Upper lobe of right lung (tissue), 1 donor: ENCODE measurements around the gene ATPAF2. TPM values are rescaled to one million over a fixed set of nuclear protein-coding genes. Genes with fewer than 3 reads are reported as not detected.

Source experiments
- ATAC-seq: fragments of 200-7000 bp; cut with Tn5 transposase; one replicate; pipeline ENCODE4 v1.9.1; 2020; ENCODE audit warnings: mild to moderate bottlenecking, moderate library complexity
- DNase-seq: peaks from one replicate; pipeline ENCODE4 v3.0.0-alpha.2; 2020
- H3K27ac ChIP-seq: fragments of 200-600 bp; one replicate; pipeline ENCODE4 v1.8.0; 2022
- H3K27me3 ChIP-seq: fragments of 200-600 bp; one replicate; pipeline ENCODE4 v1.8.0; 2022; ENCODE audit warnings: mild to moderate bottlenecking
- H3K36me3 ChIP-seq: fragments of 200-600 bp; one replicate; pipeline ENCODE4 v1.8.0; 2022
- H3K4me1 ChIP-seq: fragments of 200-600 bp; one replicate; pipeline ENCODE4 v1.8.0; 2022
- H3K4me3 ChIP-seq: fragments of 200-600 bp; one replicate; pipeline ENCODE4 v1.8.0; 2022; ENCODE audit warnings: mild to moderate bottlenecking
- H3K9me3 ChIP-seq: fragments of 200-600 bp; one replicate; pipeline ENCODE4 v1.8.0; 2022
- CTCF ChIP-seq: fragments of 200-600 bp; IDR thresholded peaks from one replicate; pipeline ENCODE4 v1.8.0; 2022; ENCODE audit warnings: antibody characterized with exemption
- intact Hi-C: fragments of 100-400 bp; cut with DNase I; formaldehyde crosslinking; loops from one replicate; pipeline ENCODE4 v1.11.0; 2022
- total RNA-seq: library from RNA; stranded (reverse); fragmentation: NEBNext Ultra II Directional; extraction: Animal tissue kit (Norgen Biotek cat#: 25700); gene quantifications from one replicate; pipeline ENCODE4 v1.2.1, GENCODE V29; 2021
- donor health status: DM: no; HTN: yes; CAD: no; lungs with severe emphysema.

ATPAF2 gene
- total RNA-seq, 1 donor from 2014 or later, result 26.3 TPM

- Histone ChIP-seq H3K27me3 (peaks cover 6% of the 10 kb centered on the region), H3K9me3 (no peaks in the 10 kb centered on the region), H3K36me3 (no peaks in the 10 kb centered on the region), H3K27ac (no peak overlapping the region), H3K4me3 (no peak overlapping the region), H3K4me1 (no peaks in the 10 kb centered on the region)
- TF ChIP-seq CTCF, result no peak
- intact Hi-C loops, result no loop called here
- DNase-seq (no peak), ATAC-seq (no peak)
Observed at GRCh38 chr17:18074566-18075272, 35.8 kb upstream of the ATPAF2 start.

- no peaks in the 10 kb centered on the region for H3K9me3 ChIP-seq
- H3K36me3 ChIP-seq, result no peaks in the 10 kb centered on the region
- no peak overlapping the region for H3K27ac ChIP-seq
- H3K4me1 ChIP-seq, result no peaks in the 10 kb centered on the region
- no peak for TF ChIP-seq CTCF
- DNase-seq (no peak), ATAC-seq (no peak)
- peaks cover 6% of the 10 kb centered on the region for H3K27me3 ChIP-seq
- no peak overlapping the region for H3K4me3 ChIP-seq
- intact Hi-C loops, result no loop called here
Observed at GRCh38 chr17:18071751-18072150, 32.8 kb upstream of the ATPAF2 start.

GRCh38 chr17:18070861-18071340, 31.9 kb upstream of the ATPAF2 start:
- no peak for TF ChIP-seq CTCF
- peaks cover 3% of the 10 kb centered on the region for H3K36me3 ChIP-seq
- DNase-seq (no peak), ATAC-seq (no peak)
- no peaks in the 10 kb centered on the region for H3K9me3 ChIP-seq
- intact Hi-C loops, result no loop called here
- peaks cover 1% of the 10 kb centered on the region for H3K27me3 ChIP-seq
- no peak overlapping the region for H3K4me3 ChIP-seq
- H3K27ac ChIP-seq, result no peak overlapping the region
- no peaks in the 10 kb centered on the region for H3K4me1 ChIP-seq

- no peak for DNase-seq
- TF ChIP-seq CTCF, result no peak
- no peak for ATAC-seq
- Histone ChIP-seq H3K27me3 (no peaks in the 10 kb centered on the region), H3K36me3 (peaks cover 19% of the 10 kb centered on the region), H3K4me3 (no peak overlapping the region), H3K4me1 (no peaks in the 10 kb centered on the region), H3K27ac (no peak overlapping the region), H3K9me3 (no peaks in the 10 kb centered on the region)
- intact Hi-C loops, result no loop called here
Observed at GRCh38 chr17:18069101-18069500, 30.1 kb upstream of the ATPAF2 start.

- intact Hi-C loops, result no loop called here
Observed at GRCh38 chr17:18066866-18067265, 27.9 kb upstream of the ATPAF2 start.

More at GRCh38 chr17:18066866-18067265, 27.9 kb upstream of the ATPAF2 start:
- ATAC-seq, result no peak
- H3K27me3 ChIP-seq, result no peaks in the 10 kb centered on the region
- no peak overlapping the region for H3K4me3 ChIP-seq
- no peaks in the 10 kb centered on the region for H3K9me3 ChIP-seq
- no peak overlapping the region for H3K27ac ChIP-seq
- no peak for DNase-seq
- H3K4me1 ChIP-seq, result no peaks in the 10 kb centered on the region
- peaks cover 38% of the 10 kb centered on the region for H3K36me3 ChIP-seq
- TF ChIP-seq CTCF, result no peak
